ENCODE data around the gene DSCAM.

- no peak for TF ChIP-seq EZH2phosphoT487 (IDR thresholded peaks at IDR 0.05; ENCODE audit: insufficient read depth, low read depth)
- no peak for TF ChIP-seq EZH2 (IDR thresholded peaks at IDR 0.05; ENCODE audit: insufficient read depth, poor library complexity, severe bottlenecking)
Observed at GRCh38 chr21:40299451-40299850, 547.5 kb downstream of the DSCAM start.
